GM19463 (cell line): ENCODE measurements around the gene GRB14.

Experiments
- ATAC-seq: cut with Tn5 transposase; IDR thresholded peaks from one replicate; pipeline ENCODE4 v1.9.1; 2021; ENCODE audit warnings: mild to moderate bottlenecking, moderate library complexity; ENCODE audit not compliant: unreplicated experiment

GRB14 gene

DNA sequence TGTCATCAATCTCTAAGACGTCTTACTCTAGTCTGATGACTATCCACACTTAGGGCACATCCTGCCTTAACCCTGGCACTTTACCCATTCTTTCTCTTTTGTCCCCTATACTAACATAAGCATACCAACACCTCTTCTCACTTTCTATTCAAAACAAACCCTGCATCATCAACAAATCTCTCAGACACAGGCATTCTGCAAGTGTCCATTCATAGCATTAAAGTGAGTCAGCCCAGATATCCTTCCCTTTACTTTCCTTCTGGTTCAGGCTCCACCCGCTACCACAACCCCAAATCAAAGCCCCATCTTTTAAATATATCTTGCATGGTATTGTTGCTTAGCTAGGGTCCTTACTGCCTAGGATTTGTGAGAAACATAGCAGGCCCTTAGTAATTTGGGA, 3.8 kb downstream of the GRB14 start:
- no peak for ATAC-seq

DNA sequence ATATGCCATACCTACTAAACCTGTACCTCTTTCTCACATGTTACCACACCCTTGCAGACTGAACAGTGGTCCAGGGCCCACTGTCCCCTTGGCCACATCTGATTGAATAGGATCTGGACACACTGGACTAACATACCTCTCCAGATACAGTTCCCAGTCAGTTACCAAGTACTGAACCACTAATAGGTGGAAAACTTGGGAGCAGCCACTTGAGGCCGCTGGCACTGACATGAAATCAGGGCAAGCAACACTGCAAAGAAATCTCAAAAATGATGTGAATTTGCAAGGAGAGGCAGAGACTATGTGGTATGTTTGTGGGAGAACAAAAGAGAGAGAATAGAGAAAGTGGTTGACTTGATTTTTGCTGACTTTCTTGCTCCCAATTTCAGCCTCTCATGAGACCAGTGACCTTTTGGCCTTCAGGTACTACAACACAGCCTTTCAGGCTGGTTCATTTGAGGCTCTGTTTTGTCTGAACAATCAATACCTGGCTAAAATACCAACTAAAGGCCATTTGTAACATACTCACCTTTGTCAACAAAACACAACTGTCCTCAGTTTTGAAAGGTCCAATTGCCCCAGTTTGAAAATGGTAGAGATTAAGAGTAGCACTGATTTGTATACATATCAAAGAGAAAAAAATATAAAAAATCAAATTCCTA, 7.8 kb downstream of the GRB14 start:
- ATAC-seq = no peak

DNA sequence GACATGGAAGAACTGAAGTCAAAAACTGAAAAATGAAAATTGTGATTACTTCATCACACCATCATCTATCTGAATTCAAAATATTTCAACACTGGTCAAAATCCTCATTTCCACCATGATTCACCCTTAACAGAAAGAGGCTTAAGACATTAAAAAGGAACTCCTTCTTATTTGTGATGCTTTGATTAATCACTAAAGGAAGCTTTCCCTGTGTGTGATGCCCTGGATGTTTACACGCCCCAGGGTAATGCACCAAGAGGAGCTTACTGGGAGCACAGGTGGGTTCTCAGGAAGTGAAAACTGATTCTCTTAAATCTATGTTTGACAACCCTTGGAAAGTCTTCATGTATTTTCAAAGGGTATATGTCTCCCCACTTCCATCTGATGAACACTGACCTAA, 11.5 kb downstream of the GRB14 start:
- ATAC-seq = no peak

DNA sequence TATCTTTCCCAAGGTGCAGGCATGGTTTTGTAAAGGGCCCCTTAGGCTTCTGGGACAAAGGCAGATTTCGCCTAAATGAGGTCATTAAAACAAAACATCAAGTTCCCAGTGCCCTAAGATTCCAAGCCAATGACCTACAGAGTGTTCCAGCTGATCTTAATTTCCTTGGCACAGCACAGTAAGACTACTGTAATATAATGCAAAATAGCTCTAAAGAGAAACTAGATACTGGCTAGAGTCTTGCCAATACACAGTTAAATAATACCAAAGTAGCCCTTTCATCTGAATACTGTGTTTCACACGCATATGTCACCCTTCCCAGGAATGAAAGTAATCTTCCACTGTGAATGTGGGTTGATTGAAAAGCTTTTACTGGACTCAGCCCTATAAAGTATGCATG, 14.7 kb downstream of the GRB14 start:
- no peak for ATAC-seq

DNA sequence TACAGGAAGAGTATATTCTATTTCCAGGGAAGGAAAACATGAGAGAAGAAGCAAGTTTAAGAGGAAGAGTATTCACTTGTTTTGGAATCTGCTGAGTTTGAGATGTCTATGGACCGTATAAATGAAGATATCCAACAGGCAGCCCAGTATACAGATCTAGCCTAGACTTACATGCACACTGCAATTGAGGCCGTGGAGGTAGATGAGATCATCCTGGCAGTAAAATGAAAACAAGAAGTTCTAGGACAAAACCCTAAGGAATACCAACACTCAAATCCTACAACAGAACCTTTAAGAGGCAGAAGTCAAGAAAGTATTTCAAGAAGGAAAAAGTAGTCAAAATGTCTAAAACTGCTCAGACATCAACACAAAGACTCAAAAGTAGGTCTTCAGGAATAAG, 16.0 kb downstream of the GRB14 start:
- no peak for ATAC-seq

DNA sequence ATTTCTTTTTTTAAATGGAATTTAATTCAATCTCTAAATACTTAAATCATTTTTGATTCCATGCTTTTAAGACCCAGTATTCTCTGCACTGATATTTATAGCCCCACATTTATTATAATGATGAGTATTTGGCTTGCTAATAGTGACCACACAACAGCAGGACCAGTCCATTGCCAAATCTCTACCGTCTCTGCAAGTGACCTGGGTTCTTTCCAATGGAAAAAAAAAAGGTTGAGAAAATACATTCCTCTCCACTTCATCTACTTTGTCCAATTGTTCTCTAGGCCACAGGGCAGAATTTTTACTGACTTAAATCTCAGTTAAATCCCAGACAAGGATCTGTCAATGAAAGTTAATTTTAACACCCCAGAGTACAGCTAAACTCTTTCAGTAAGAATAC, 20.5 kb downstream of the GRB14 start:
- no peak for ATAC-seq

DNA sequence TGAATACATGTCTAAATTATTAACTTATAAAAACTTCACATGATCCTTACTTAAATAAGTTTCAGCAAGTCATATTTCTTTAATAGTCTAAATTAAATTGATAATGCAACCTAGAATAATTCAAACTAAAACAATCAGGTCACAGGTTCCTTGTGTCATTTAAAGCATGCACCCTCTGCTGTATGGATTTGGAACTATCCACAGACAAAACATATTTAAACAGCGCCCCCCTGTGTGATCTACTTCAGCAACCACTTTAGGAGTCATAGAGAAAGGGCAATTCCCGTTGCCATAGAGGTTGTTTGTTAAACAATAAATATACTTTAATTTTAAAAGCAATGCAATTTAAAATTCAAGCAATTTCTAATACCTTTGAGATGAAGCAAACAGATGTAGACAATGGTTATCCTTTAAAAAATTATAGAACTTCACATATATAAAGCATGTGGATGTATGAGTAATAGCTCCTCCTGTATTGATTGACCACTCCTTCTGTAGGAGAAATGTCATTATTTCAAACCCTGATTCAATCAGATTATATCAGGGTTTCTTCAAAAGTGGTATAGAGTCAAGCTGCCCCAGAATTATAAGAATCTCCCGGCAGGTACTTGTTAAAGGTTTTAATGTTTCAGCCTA, 21.2 kb downstream of the GRB14 start:
- peak; percentile 96 for ATAC-seq

DNA sequence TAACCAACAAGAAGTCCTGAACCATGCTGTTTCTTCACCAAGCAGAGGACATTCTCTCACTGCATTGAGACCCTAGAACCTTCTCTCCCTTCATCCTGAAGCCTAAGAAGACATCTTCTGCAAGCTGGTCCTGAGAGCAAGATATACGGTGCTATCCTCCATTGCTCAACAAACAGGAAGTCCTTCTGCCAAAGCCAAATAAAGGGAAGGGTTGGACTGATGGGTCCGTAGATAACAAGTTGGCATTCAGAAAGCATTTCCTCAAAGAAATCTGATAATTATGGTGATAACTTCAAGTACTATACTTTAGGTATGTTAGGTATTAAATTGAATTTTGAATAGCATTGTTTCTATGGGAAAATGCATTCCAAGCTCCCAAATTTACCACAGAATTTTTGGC, 23.3 kb downstream of the GRB14 start:
- ATAC-seq = no peak

DNA sequence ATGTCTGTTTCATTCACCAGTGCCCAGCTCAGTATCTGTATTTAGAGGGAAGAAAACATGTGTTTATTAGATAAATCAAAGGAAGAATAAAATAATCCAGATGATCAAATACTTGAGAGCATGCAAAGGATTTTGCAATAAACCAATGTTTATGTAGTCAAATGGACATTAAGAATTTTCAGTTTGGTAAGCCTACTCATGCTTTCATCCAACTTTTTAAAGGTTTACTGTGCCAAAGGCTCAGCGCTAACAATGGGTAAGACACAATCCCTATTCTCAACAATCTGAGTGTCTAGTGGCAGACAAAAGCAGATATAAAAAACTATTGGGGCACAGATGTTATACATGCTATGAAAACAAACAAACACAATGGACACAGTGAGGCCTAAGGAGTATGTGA, 26.3 kb downstream of the GRB14 start:
- ATAC-seq = no peak

DNA sequence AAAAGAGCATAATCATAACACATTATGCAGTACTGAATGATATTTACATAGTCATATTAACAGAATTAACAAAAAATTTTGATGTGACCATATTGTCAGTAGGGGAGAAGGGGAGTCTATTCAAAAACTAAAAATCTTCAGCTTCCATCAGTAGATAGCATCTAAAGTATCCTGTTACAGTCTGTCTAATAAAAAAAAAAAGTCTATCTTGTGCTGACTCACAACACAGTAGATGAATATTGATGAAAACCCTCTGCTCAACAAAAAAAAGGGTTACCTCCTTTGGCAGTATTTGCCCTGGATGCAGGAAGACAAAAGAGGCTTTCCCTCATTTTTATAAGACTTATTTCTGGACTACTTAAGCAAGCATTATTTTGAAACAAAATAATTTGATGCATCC, 27.3 kb downstream of the GRB14 start:
- ATAC-seq = no peak

DNA sequence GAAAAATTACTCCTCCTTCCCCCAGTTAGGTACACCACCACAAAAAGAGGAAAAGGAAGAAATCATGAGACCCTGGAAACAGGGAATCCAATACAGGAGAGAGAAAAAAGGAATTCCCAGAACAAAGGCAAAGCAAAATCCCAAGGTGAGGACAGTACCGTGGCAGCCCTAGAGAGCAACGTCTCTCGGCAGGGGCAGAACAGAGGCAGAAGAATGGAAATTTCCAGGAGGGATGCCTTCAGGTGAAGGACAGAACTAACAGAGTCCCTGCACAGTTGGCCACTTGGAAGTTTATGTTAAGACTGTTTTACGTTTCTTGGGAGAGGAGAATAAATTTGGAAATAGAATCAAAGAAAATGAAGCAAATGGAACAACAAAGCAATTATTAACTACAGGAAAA, 27.7 kb downstream of the GRB14 start:
- no peak for ATAC-seq

DNA sequence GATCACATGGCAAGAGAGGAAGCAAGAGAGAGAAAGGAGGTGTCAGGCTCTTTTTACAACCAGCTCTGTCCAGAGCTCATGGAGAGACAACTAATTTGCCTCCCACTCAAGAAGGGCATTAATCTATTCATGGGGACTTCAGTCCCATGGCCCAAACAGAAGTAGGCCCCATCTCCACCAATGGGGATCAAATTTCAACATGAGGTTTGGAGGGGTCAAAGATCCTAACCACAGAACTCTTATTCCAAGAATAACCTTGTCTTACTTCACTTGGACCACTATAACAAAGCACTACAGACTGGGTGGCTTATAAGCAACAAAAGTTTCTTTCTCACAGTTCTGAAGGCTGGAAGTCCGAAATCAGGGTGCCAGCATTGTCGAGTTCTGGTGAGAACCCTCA, 31.8 kb downstream of the GRB14 start:
- no peak for ATAC-seq

DNA sequence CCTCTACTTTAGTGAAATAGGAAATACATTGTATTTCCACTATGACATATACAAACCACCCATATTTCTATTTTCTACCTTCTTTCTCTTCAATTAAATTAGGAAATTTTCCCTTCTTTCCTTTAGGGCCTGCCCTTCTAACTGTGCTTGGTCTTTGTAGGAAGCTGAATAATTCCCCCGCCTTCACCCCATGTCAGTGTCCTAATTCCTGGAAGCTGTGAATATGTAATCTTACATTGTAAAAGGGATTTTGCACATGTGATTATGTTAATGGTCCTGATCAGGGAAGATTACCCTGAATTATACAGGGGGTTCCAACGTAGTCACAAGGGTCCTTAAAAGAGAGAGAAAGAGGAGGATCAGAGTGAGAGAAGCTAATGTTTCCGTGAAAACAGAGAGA, 40.2 kb downstream of the GRB14 start:
- ATAC-seq = no peak

DNA sequence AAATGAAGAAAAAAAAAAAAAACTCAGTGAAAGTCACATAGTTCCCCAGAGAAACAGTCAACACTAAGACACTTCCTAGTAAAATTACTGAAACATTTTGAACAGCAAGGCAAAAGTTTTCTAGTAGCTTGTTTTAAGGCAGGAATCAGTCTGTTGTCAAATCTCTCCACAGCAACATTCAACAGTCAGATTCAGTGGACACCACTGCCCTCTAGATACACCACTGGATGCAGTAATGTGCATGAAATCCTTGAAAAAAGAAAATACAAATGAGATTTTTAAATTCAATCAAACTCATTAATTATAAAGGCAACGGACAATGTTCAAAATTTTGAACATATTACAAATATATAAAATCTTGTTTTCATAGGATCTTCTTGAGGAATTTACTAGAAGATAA, 46.4 kb downstream of the GRB14 start:
- ATAC-seq = no peak

DNA sequence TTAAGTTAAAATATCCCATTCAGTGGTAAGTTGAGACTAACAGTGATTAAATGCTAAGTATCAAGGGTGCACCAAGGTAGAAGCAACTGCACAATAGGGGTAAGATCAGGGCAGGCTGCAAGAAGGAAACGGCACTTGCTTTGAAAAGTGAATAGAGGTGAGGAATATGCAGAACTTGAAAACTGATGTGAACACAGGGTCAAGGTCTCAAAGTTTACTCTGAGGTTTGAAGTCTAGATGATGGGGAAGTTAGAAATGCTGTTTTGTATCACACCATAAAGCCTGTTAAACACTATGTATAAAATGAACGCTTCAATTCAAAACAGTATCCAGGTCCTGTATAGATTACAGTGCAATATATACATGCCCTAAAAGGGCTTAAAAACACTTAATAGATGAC, 50.8 kb downstream of the GRB14 start:
- no peak for ATAC-seq

DNA sequence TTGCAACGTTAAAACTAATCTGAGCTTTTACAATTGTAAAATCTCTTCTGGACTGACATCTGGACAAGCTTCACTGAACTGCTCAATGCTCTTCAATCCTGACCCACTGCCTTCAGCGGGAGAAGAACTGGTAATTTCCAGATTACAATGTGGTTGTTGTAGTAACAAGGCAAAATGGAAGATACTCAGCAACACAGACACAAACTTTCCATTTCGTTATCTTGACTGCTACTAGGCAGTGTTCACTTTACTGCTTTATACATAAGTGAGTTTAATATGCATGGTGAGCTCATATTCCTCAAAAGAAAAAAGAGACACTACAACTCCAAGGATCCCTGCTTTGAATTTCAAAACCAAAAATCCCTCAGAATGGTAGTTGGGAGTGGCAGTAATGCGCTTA, 51.9 kb downstream of the GRB14 start:
- no peak for ATAC-seq

DNA sequence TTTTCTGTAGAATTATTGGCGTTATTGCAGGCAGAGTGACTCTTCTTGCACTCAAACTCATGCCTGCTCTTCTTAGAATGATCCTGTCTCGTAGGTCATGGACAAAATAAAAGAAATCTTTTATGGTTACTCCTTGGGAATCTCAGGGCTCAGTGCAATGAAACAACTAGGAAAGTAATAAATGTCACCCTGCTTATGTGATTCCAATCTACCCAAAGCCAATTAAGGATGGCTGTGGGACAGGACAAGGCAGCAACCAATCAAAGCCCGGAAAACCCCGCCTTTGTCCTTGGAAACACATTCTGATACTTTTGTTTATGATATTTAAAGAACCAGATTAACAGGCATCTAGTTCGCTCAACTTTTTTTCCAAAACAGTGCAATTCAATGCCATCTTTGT, 53.0 kb downstream of the GRB14 start:
- ATAC-seq = no peak

DNA sequence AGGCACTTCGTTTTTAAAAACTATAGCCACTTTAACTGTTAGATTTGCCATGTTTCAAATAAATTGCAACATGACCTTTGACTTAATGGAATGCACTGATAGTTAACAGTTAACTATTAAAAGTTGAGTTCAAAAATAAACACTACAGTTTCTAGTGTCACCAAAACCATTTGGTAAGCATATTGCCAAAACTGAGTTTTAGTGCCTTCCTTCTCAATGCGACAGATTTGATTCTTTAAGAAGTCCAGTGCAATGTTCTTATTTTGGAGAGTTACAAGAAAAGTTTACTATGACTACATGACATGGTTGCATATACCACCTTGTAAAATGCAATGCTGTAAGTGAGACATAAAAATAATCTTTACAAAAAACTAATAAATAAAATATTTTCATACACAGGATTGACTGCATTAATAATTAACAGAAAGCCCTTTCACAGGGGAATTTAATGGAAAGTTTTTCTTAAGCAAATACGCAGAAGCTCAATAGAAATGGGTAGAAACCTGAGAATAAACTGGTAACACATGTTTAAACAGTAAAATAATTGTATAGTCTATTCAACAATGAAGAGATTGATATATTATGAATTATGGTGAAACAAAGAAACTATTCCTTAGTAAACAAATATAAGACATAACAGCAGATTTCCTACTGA, 53.8 kb downstream of the GRB14 start:
- ATAC-seq = no peak

DNA sequence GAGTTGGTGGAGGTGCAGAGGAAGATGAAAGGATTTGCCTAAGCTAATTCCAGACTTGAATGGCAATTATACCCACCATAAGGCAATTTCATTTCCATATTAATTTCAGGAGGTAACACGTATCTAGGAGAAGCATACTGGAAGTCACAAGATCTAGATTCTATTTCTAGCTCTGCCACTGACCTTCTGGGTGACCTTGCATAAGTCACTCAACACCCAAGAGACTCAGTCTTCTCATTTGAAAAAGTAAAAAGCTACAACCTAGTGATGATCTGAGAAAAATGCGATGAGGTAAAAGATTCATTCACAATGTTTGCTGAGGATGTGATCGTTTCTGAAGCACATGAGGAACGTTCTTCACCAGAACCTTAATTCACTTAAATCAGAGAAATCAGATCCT, 55.9 kb downstream of the GRB14 start:
- no peak for ATAC-seq

DNA sequence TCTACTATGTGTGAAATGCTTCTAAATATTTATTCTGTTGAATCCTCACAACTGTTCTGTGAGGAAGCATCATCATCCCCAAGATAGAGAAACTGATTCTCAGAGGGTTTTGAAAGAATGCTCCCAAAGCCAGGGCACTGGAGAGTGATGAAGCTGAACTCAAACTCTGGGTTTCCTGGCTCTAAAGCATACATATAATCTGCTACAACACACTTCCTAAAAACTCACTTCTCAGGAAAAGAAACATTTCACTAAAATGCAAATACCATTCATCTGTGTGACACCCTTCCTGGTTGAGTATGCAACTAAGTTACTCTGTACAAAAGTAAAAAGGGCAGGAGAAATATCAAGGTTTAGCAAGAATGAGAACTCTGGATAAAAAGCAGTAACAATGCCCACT, 58.6 kb downstream of the GRB14 start:
- no peak for ATAC-seq

DNA sequence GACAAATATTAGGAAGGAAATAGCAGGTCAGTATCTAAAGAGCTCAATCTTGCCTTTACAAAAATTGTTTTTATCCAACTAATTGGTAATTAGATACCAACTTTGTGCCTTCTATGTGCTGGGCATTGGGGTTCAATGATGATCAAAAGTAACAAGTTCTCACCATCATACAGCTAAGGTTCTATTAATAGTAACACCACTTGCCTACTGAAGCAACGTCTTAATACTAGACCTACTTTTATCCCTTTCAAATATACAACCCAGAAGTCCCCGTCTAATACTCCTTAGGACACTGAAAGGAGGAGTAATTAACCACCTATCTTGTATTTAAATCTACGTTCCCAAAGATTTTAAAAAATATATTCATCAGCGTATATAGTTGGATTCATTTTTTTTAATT, 59.3 kb downstream of the GRB14 start:
- no peak for ATAC-seq

DNA sequence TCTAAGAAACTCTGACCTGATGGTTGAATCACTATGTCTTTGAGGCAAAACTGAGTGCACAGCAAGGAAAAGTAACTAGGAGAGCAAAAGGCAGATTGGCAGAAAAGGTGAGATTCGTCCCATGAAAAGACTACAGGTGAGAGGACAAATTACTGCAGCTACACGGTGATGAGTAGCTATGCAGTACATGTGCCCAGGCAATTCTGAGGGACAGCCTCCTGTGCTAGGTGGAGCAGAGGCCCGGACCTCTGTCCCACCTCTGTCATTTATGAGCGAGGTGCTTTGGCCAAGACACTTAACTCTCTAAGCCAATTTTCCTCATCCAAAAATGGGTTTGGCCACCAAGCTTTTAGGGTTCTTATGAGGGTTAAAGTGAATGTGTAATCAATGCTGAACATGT, 59.9 kb downstream of the GRB14 start:
- no peak for ATAC-seq

DNA sequence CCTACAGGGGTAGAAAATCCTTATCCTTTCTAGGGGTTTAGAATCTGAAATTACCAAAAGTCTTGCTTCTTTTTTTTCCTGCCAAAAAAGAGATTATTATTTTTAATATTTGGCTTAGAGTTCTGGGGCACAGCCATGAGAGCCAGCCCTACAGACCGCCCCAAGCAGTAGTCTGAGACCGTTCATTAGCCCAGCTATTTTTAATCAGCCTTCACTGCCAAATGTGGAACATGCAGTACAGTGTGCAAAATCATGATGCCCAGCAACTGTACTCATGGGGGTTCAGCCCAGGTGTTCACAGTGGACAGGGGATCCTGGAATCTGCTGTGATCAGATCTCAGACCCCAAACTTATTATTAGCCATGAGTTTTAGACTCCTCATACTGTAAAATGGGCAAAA, 60.4 kb downstream of the GRB14 start:
- no peak for ATAC-seq
